T follicular helper cell (primary cell): ENCODE data around the gene COL4A5.

ENCODE experiments used
- DNase-seq: peaks from one replicate; pipeline ENCODE4 v3.0.0-alpha.2; 2020; ENCODE audit warnings: low read depth

Gene COL4A5

DNA sequence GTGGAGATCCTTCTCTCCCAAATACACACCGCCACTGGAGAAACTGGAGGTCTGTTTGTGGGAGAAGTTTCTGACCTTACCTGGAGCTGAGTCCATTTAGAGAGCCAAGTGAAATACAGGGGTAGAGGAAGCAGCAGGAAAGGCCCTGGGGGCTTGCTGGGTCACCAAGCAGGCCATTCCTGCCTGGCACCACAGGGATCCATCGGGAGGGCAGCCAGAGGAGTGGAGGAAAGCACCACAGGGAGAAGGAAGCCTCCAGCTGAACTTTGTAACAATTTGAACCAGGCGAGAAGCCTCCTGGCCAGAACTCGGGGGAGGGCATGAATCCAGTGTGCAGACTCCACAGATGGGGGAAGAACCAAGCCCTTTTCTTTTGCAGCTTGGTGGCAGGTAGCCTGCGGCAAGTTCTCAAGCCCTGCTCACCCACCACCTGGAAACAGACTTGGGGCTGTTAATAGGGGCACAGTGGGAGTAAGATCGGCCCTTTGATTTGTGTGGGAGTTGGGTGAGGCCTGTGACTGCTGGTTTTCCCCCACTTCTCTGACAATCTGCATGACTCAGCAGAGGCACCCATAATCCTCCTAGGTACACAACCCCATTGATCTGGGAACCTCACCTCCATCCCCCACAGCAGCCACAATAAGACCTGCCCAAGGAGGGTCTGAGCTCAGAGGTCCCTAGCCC lies 202.1 kb downstream of the COL4A5 start:
- no peak for DNase-seq

DNA sequence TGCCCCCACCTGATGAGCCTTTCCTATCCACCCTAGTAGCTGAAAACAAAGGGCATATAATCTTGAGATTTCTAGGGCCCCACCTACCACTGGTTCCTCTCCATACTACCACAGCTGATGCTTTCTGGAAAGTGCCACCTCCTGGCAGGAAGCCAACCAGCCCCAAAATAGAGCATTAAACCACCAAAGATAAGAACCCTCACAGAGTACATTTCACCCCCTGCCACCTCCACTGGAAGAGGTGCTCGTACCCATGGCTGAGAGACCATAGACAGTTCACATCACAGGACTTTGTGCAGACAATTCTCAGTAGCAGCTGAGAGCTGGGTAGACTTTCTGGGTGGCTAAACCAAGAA lies 202.6 kb downstream of the COL4A5 start:
- no peak for DNase-seq

DNA sequence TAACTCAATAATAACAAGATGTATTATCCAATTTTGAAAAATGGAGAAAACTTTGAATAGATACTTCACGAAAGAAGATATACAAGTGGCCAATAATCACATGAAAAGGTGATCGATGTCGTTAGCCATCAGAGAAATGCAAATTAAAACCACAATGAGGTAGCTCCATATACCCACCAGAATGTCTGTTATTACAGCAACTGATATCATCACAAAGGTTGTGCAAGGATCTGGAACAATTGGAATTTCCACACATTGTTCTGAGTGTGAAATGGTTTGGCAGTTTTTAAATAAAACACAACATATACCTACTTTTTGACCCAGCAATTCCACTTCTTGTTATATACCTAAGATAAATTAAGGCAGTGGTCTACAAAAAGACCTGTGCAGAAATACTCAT lies 225.1 kb downstream of the COL4A5 start:
- DNase-seq: no peak

DNA sequence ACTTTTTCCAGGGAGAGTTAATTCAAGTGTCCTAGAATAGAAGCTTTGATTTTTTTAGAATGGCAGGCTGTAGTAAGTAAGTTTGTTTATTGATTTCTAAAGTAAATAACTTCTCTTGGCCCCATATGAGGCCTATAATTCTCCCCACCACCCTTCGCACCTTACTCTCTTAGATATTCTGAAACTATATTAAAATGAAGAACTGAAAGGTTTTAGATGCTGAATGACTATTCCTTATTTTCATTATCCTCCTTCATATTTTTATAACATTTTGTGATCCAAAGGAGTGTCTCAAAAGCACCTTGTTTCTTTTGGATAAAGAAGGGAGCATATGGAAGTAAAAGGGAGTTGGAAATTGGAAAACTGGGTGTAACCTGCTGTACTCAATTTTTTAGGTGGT lies 226.5 kb downstream of the COL4A5 start:
- DNase-seq: no peak

DNA sequence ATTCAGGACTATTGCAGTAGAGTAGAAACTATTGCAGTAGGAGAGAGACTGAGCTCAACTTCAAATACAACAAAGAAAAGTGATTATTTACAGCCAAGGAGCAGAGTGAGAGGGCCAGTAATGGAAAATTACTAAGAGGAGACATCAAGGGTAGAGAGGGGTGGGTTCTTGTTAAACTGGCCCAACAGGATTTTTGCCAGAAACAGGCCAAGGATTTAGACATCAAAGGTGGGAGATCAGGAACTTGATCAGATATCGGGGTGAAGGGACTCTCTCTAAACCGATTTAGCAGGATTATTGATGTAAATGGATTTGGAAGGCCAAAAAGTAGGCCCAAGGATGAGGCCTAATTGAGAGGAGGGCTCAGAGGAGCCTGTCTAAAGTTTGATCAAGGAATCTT lies 231.9 kb downstream of the COL4A5 start:
- no peak for DNase-seq

DNA sequence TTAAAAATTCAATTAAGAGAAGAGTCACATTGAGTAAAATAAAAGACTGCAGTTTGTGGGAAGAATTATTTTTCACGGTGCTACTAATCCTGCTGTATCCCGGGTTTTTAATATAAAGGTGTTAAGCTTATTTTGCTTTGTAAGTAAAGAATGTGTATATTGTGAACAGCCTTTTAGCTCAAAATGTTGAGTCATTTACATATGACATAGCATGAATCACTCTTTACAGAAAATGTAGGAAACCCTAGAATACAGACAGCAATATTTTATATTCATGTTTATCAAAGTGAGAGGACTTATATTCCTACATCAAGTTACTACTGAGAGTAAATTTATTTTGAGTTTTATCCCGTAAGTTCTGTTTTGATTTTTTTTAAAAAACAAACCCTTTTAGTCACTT lies 257.1 kb downstream of the COL4A5 start:
- no peak for DNase-seq

DNA sequence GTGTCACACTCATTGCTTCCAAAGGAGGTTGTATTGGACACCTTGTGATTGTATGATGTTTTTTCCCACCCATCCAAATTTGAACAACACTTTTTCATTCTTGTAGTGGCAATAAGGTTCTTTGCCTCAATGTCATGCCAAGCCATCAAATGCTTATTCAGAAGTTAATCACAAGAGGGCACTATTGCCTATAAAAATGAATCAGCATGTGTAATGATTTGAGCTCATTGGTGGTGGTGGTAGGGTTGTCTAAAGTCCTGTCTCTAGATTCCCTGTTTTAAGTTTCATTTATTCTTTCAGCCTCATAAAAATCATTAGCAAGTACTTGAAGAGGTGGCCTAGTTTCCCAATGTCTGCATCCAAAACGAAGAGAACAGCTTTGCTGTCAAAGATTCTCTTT lies 259.7 kb downstream of the COL4A5 start:
- no peak for DNase-seq

DNA sequence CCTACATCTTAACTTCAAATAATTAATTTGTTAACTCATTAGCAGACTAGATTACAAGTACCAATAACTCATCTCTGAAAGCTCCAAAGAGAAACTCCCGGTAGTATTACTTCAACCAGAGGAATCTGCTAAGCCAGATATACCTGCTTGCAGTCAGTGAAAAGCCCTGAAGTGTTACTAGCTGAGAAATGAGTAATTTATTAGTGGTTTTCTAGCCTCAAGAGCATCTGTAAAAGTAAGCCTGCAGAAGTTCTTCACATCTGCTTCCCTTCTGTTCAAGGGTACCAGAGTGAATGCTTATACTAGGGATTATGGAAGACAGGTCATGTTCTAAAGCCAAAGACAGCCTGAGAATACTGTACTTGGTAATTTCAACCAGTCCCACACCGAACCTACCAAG lies 262.0 kb downstream of the COL4A5 start:
- no peak for DNase-seq

DNA sequence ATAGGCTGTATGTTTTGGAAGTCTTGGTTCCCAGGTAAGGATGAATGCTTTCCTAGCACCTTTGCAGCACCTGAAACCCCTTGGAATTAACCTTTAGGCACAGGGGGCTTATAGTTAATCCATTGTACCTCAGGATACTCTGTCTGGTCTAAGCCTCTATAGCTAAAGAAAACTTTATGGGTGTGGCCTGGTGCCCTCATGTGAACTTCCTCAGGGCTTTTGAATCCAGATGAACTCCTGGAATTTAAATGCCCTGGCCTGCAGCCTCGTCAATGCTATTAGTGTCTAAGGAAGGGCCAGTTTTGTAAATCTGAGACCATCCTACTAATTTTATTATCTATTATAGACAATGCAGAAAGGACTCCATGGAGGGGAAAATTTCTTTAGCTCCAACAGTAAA lies 262.9 kb downstream of the COL4A5 start:
- DNase-seq: no peak

DNA sequence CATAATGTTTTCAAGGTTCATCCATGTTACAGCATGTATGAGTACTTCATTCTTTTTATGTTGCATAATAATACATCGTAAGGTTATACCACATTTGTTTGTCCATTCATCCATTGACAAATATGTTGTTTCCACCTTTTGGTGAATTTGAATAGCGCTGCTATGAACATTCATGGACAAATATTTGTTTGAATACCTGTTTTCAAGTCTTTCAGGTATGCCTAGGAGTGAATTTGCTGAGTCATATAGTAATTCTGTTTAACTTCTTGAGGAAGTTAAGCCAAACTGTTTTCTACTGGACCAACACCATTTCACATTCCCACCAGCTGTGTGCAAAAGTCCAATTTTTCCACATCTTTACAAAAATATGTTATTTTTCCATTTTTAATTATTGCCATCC lies 265.2 kb downstream of the COL4A5 start:
- no peak for DNase-seq

DNA sequence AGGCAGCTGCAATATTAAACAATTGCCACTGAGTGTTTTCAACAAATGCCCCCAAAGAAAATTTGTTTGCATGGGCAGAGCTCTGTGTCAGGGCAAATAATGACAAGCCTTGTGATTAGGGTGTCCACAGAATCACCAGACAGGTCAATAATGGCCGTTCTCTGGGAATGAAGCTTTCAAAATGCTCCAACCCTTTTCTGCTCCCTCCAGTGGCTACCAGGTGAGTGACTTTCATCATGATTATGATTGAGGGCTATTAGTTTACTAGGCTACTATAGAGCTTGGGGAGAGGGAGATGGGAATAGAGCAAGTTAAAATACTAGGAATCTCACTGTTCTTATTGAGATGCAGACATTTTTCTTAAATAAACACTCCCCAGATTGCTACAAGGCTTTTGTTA lies 273.2 kb downstream of the COL4A5 start:
- no peak for DNase-seq

DNA sequence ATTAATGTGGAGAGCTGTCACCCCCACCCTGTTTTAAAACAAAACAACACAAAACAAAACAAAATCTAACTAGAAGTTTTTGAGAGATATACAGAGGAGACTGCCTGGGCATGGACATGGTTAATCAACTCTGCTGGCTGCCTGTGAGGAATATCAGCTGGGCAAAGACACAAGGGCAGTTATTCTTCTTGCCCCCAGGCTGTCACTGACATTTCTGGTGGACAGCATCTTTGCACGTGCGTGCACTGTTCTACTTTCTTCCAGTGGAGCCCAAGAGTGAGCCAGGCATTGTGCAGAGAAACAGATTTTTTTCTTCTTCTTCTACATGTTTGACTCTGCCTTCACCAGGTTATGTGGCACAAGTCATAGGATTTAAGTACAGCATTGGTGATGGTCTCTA lies 282.9 kb downstream of the COL4A5 start:
- no peak for DNase-seq

DNA sequence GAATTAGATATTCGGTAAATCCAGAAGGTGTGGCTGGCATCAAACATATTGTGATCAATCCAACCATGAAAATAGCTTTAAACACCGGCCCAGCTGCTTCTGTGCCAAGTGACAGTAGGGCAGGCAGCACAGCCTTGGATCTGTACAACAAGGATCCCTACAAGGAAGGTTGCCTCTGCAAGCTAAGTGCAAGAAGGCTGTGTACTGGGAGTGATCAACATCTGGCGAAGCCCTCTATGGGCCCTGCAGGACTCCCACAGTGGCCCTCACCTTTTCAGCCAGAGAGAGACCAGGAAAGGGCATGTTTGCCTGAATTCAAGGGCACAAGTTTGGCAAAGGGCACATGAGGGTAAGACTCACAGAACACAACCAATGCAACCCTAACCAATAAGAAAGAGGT lies 287.1 kb downstream of the COL4A5 start:
- DNase-seq: no peak

DNA sequence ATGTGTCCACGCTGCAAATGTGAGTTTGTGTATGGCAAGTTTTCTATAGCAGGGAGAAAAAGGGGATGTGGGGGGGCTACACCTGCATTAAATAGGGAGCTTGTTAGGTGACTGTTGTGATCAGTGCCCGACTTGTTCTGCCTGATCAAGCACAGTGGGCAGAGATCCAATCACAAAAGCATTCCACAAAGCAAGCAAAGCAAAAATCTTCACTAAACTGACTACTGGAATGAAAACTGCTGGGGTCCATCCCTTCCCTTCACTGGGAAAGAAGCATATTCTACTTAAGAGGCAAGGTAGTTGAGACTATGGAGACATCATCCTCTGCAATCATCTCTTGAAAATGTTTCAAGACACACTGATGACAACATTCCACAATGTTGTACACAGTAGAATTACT lies 291.5 kb downstream of the COL4A5 start:
- no peak for DNase-seq

DNA sequence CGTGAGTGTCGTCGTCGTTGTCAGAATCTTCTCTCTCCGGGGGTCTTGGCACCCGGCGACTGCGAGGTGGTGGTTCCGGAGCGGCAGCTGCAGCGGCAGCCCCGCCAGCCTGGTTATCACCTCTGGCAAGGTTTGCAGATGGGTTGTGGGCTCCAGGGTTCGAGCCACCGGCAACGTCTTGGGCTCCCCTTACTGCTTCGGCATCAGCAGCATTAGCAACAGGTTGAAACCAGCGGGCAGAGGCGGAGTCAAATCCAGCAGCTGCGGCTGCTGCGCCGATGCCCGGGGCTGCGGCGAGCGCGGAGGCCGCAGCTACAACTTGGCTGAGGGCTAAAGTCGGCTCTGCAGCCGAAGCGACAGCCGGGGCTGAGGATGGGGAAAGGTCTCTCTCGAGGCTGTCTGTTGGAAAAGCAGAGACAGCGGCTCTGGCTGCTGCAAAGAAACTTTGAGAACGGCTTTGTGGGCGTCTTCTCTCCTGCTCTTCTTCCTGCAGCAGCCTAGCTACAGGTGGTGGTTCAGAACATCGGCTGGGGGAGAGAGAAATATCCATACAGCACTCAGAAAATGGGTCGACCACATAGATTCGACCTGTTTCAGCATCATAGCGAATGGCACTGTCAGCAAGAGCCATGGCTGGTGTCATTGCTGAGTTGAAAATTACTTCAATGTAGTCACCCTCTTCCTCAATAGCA lies 293.1 kb downstream of the COL4A5 start:
- DNase-seq: no peak

DNA sequence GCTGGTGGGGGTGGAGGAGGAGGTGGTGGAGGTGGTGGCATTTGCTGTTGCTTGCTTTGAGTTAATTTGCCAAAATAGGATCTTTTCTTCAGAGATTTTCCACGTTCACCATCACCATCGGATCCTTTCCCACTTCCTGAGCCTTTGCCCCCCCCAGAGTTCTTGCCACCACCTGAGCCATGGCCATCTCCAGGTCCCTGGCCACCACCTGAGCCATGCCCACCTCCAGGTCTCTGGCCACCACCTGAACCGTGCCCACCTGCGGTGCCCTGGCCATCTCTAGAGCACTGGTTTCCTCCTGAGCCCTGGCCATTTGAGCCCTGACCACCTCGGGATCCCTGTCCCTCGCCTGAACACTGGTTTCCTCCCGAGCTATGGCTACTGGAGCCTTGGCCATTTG lies 294.8 kb downstream of the COL4A5 start:
- no peak for DNase-seq

DNA sequence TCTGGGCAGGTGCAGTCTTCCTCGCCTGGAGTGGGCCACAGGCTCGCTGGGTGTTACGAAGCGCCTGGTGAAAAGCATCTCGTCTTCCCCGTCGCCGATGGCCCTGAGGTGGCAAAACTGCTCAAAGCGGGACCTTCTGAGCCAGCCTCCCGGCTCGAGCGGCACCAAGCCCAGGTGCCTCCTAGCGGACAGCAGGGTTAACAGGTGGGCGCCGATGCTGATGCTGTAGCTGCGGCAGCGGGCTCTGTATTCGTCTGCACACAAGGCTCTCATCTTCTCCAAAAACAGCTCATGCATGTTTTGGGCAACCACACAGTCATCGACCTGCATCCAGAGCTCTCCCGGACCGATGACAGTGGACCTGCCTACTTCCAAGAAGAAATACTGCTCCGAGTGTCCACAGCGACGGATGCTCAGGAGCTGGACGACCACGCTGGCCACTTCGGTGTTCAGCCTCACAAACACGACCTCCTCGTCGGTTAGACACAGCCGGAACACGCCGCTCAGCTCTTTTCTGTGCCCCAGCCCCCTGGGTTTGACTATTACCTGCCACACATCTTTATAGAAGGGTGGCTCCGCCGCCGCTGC lies 295.5 kb downstream of the COL4A5 start:
- DNase-seq: no peak

DNA sequence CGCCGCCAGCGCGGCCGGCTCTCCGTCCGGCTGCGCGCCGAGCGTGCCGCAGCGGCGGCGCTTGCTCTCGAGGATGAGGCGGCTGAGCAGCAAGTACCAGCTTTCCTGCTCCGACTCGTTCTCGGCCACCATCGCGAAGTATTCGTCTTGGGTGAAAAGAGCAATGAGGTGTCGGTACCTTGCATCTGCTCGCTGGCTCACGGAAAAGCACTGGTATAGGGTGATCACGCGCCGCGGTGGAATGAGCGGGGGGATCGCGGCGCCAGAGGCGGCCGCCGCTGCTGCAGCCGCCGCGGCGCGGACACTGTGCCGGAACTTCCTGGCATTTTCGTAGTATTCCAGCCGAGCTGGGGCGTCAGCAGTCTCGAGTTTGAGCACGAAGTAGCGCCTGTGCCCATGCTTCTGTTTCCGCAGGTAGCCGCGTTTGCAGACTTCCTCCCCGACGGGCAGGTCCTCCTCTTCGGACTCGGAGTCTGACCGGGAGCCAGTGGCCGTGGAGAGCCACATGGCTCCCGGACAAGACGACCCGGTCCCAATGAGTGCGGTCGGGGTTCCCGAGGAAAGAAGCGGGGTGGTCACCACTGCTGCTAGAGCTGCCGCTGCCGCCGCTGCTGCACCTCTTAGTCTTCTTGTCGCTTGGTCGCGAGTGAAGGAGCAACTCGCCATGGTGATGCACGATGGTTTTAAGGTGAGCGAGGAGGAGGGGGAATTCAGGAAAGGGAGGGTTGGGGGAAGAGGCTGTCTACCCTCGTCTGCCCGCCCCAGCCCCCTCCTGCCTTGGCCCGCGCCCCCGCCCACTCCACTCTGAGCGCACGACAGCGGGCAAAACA lies 296.3 kb downstream of the COL4A5 start:
- no peak for DNase-seq

DNA sequence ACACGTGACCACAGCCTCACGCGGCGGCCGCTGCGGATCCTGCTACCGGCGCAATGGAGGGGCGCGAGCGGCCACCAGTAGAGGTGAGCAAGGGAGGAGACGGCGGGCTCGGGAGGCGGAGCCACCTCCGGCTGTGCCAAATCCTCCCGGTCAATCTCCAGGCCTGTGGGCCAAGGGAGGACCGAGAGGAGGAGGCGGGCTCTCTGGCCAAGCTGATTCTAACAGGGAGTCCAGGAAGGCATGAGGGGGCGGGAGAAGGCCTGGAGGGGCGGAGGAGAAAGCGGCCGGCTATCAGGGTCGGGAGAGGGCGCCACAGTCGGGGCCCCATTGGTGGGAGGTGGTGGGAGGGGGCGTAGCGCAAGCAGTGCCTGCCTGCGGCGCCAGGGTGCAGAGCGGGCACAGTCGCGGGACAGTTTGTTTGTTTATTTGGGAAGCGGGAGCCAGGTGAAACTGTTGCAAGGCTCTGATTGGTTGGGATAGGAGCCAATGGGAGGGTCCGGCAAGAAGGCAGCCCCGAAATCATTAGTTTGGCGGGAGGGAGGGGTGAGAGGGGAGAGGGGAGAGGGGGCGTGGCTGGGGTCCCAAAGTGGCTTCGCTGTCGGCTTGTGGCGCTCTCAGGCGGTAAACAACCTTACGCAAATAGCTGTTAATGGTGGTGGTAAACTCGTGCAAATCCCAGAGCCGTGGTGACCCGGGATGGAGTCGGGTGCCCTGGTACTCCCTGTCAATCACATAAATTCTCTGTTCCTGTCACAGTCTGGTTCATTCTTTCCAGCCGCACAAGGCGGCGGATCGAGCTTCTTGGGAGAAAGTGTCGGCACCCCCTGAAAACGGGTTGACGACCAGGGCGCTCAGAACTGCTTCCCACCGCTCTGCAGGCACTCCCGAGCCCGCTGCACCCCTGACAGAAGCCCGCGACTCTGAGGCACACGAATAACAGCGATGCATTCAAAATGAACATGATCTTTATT lies 297.2 kb downstream of the COL4A5 start, which contains the start of gene IRS4:
TSS of gene IRS4 (minus strand) at position 55 of the 971 bp plus-strand sequence.
- no peak for DNase-seq

DNA sequence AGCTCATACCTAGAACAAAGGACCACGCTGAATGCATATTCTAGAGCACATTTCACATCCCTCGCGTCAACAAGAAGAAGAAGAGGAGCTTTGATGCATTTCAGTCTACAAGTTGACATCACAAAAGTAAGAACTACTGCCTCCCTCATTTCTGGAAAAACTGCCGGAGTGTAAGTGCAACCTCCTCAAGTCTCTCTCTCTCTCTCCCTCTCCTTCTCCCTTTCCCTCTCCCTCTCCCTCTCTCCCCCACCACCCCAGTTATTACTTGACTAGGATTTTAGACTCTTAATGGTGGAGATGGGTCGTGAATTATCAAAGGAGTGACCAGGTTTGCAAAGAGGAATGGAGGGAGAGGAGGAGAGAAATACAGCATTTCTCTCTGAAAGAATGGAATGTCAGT lies 298.1 kb downstream of the COL4A5 start:
- DNase-seq: no peak

DNA sequence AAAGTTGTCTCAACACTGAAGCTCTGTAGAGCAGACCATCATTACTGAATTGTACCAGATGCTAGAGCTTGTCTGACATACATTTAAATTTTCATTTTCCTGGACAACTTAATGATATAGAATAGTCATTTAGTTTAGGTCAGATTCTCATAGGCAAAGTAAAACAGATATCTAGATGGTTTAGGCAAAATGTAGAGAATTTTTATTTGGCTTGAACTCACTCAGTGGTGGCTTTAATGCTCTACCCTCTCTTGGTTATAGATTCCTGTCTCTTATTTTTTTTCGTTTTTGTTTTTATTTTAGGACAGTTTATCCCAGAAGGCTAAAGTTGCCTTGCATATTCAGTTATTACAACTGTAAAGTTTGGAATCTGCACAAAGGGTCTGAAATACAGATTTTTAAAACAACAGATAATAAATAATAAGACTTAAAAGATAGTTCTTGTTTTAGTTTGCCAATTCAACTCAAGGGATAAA lies 300.7 kb downstream of the COL4A5 start:
- no peak for DNase-seq
